CD4-positive, alpha-beta T cell treated with Interleukin-6 for 4 hours (primary cell): Measurements from ENCODE around the gene DRC1.

Experiments used
- DNase-seq: peaks from one replicate; pipeline ENCODE4 v3.0.0-alpha.2; 2020; ENCODE audit warnings: mixed read lengths

Gene DRC1

DNA sequence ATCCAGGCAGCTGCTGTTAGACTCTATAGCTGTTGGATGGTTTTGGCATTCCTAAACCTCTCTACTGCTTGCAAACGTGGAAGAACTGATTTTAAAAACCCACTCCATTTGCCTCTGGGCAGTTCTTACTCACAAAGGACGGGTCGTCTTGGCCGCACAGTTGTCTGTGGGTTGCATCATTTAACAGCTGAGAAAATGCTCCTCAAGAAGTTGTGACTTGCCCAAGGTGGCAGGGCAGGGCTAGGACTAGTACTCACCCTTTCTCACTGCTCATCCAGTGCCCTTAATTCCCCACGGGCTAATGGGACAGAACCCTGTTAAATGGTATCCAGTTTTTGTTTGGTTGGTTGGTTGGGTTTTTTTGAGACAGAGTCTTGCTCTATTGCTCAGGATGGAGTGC, 997 bp upstream of the DRC1 start:
- no peak for DNase-seq

DNA sequence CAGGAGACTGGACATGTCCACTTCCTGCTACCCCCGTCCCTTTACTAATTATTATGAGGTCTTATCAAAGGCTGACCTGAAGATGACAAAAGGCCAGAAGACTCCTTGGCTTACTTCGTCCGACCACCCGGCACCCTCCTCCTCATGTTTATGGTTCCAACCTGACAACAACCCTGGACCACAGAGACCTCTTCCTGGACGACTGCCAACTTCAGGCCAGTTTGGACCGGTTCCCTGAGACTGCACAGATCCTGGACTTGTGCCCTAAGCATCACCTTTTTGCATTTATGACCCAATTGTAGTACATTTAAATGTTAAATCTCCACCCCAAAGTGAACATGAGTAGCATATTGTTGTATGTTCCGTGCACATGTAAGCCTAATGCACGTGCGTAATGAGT, 5.8 kb downstream of the DRC1 start:
- DNase-seq, result no peak

DNA sequence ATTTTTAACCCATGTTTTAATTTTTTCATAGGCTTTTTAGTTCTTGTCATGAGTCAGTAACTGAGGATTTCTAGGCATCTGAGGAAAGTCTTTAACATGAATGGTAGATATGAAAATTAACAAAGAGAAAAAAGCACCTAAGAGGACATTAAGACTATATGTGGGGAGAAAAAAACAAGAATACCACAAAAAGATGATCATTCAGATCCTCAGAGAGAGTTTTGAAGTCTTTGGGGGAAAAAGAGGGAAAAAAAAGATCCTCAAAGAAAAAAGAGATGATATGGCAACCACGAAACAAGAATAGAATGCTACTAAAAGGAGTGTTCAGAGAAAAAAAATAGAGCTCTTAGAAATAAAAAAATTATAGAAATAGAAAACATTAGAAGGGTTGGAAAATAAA, 8.1 kb downstream of the DRC1 start:
- no peak for DNase-seq

DNA sequence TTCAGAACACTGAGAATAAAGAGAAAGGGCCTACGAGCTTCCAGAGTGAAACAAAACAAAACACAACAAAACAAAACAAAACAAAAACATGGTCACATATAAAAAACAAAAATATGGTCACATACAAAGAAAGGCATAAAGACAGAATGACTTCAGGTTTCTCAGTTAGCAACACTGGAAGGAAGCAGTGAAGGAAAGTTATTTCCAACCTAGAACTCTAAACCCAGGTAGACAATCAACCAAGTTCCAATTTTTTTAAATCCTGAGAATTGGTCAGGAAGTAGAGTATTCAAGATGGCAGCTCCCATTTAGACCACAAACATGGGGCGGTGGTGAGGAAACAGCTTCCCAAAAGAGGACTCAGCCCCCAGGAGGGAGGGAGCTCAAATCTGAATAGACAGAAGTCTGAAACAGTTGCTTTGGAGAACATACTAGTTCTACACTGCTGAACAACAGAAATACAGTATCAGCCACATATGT, 9.1 kb downstream of the DRC1 start:
- no peak for DNase-seq

DNA sequence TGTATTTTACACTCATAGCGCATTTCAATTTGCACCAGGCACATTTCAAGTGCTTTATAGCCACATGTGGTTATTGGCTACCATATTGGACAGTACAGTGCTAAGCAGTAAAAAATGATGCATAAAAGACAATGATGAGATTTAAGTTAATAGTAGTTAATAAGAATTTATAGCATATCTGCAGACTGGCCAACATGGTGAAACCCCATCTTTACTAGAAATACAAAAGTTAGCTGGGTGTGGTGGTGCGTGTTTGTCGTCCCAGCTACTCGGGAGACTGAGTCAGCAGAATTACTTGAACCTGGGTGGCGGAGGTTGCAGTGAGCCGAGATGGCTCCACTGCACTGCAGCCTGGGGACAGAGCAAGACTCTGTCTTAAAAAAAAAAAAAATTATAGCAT, 9.7 kb downstream of the DRC1 start:
- no peak for DNase-seq

DNA sequence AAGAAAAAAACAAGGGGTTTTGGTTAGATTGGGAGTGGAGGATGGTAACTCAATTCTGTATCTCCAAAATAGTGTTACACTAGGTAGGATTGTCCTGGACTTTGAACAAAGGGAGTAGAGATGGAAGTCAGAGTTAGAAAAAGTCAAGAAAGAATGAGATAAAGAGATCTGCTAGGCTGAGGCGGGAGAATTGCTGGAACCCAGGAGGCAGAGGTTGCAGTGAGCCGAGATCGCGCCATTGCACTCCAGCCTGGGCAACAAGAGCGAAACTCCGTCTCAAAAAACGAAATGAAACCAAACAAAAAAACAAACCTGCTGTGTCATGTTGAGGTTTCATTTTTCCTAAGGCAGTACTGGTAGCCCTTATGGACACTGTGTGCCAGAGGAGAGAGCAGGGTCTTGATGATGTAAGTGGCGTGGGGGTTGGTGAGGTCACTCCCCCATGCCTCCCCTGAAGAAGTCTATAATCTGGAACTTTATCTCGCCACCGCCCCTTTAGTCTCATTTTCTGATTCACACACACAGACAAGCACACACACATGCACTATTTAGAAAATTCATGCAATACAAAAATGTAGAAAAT, 10.5 kb downstream of the DRC1 start:
- no peak for DNase-seq

DNA sequence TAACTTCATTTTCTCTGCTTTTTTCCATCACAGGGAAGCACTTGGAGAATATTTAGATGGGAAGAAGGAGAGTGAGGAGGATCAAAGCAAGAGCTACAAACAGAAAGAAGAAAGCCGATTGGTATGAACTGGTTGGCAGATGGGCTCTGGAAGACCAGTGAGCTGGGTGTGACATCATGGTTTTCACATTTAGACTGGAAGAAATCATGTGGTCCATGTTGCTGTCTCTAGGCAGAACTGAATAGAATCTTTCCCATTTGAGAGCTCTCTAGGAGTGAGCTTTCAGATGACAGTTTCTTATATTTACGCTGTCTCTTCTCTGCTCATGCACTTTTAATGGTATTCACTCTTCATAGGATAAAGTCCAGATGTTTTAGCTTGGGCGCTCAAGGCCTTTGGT, 12.6 kb downstream of the DRC1 start:
- no peak for DNase-seq

DNA sequence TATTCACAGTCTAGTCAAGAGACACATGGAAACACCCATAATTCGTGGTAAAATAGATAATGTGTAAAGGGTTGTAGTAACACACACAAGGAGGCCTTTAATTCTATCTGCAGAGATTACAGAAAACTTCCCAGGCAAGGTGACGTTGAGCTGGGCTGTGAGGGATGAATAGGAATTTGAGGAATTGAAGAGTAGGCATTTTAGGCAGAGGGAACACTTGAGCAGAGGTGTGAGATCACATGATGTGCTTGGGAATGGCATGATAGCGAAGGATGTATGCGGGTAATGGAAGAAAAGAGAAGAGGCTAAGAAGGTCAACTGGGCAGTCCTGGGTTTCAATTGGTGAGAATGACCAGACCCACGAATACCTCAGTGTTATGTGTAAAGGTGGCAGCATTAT, 20.2 kb downstream of the DRC1 start:
- DNase-seq, result no peak

DNA sequence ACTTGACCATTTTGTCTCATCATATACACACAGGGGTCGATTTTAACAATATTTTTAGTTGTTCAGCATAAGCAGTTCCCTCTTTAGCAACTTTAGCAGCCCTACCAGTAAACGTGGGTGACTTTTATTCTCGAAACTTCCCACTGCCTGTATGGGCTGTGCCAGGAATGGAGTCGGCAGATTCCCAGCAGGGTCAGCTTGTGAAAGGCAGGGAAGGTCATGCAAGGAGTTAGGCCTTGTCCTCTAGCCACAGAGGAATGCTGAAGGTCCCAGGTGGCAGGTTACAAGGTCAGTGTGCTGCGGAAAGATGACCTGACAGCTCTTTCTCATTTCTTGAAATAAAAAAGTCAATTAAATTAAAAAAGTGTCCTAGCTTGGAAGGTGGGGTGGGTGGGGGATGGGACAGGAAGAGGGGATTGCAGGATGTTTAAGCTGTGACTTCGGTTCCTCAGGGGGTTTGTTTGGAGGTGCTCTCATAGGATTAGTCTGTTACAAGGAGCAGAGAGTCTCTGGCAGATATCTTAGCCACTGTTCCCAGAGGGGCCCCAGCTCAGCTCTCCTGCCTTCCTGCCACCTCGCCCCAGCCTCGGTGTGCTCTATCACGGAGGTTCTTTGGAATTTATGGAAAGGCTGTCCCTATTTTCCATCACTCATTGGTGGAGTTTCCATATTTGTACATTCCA, 21.4 kb downstream of the DRC1 start:
- no peak for DNase-seq

DNA sequence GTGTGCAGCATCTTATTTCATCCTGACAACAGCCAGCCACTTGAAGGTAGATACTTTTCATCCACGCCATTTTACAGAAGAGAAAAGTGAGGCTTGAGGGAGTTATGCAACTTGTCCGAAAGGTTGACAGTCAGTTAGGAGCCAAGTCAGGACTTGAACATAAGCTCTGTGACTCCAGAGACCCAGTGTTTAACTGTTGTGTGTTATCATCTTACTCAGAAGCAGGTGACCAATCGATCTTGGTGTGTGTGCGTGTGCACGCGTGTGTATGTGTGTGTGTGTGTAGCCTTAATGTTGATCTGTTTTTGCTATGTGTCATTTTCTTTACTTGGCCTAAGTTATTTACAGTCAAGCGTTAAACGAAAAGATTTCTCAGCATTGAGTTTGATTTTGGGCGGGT, 22.0 kb downstream of the DRC1 start:
- no peak for DNase-seq

DNA sequence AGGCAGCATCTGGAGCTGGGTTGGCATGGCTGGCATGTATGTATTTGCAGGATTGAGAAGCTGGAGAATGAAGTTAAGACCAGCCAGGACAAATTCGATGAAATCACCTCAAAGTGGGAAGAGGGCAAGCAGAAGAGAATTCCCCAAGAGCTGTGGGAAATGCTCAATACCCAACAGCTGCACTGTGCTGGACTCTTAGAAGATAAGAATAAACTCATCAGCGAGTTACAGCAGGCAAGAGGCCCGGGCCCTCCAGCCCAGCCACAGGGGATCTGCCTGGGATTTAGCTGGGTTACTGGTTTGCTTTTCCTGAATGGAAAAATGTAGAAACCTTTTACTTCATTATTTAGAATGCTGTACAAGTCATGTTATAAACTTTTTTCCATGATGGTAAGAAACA, 22.5 kb downstream of the DRC1 start:
- DNase-seq, result no peak

DNA sequence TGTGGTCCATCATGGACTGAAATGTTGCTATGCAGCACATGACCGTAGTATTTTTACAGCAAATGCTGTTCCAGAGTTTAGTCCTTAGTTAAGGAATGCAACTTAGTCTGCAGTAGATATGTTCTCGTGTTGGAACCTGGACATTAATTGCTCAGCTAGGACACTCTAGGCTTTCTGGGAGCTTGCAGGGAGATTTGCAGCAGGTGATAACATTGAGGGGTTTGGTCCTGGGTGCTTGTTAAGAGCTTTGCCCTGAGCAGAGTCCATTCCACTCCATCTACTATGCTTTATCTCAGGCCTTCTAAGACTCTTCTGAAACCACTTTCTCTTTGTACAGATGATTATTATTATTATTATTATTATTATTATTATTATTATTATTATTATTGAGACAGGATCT, 27.1 kb downstream of the DRC1 start:
- DNase-seq, result no peak

DNA sequence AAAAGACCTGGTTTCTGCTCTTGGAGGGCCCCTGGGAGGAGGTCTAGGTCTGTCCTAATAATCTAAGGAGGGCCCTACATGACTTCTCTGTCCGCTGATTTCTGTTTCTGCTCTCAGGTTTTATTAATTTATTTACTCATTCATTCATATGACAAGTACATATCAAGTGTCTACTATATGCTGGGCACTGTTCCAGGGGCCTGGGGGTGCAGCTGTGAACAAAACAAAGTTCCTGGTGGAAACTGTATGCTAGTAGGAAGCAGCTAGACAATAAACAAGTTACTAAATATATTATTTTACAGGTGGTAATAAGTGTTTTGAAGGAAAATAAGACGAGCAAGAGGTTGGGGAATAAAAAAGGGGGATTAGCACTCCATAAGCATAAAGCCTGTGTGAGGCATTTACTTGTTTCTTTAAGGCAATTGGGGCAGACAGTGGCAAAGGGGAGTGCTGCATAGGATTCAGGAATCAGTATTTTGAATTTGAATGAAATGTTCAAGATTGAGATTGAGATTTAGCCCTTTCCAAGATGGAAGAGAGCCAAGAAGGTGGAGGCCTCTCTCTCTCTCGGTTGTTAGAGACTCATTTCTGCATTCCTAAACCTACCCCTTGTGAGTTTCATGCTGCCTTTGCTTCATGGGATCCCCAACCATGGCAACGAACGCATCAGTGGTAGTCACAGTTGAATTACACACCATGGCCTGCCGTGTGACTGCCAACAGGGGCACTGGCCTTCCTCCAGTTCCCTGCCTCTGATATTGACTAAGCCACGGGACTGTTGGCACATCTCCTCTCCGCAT, 28.3 kb downstream of the DRC1 start:
- no peak for DNase-seq

DNA sequence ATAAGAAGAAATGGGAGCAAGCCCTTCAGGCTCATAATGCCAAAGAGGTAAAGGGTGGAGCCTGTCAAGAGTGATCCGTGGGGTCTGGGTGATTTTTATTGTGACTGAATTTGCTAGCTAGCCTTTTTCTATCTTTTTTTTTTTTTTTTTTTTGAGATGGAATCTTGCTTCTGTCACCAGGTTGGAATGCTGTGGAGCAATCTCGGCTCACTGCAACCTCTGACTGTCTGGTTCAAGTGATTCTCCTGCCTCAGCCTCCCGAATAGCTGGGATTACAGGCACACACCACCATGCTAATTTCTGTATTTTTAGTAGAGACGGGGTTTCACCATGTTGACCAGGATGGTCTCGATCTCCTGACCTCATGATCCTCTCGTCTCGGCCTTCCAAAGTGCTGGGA, 29.1 kb downstream of the DRC1 start:
- no peak for DNase-seq

DNA sequence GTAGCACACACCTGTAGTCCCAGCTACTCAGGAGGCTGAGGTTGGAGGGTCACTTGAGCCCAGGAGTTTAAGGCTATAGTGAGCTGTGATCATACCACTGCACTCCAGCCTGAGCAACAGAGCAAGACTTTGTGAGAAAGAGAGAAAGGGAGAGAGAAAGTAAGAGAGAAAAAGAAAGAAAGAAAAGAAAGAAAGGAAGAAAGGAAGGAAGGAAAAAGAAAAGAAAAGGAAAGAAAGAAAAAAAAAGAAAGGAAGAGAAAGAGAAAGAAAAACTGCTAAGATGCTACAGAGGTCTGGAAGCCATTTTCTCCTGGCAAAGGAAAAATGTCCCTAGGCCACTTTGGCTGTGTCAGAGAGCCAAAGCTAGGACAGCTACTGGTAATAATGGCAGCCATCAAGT, 30.6 kb downstream of the DRC1 start:
- no peak for DNase-seq

DNA sequence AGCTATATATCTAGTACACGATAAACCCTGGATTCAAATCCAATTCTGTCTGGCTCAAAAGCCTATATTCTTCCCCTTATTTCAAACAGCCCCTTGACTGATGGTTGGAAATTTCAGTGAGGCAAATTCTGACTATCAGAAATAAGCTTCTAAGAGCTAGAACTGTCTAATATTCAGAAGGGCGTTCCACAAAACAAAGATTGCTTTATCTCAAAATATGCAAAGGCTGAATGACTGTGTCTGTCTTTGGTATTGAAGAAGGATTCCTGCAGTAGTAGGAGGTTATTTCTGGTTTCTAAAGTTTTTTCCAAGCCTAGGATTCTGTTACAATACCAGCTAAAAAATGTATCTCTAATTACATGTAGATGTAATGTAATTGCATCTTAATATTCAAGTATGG, 31.1 kb downstream of the DRC1 start:
- no peak for DNase-seq

DNA sequence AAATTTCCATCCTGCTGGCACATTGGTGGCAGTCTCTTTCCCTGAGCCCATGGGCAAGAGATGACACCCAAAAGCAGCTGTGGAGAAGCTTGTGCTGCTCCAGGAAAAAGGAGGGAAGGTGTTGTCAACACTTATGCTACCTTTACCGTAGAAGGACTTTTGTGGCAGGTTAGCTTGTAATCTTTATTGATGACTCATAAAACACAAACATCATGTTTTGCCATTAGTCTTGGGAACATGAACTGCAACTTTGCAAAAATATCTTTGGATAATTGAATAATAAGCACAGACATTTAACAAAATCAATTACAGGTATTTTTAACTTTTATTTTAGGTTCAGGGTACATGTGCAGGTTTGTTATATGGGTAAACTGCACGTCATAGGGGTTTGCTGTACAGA, 33.4 kb downstream of the DRC1 start:
- no peak for DNase-seq

DNA sequence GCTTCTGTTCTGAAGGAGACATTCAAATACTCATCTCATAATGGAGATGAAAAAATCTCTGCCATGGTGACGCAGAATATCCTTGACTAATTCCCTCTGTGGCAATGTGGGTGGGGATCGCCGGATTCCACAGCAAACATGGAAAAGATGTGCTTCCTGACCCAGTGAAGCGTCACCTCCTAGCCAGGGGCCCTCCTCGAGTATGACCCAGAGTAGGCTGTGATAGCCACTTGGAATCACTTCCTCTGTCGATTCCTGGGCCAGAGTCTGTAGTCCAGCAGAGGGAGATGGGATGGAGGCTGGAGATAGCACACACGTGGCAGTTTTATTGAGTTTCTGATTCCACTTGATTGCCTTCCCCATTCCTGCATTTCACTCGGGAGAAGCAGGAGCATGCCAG, 36.8 kb downstream of the DRC1 start:
- no peak for DNase-seq

DNA sequence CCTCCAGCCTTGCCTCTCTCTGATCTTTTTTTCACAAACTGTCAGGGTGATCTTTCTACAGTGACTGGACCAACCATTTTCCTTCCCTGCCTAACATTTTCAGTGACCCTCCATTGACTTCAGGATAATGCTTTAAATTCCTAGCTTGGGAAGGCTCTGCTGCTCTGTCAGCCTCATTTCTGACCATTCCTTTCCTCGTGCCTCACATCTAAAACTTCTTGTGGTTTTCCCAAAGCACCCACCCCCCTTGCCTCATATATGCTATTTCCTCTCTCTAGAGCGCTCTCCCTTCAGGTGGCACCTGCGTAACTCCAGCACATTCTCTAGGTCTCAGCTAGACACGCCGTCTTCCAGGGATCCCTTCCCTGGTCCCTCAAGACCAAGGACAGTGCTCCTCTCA, 37.2 kb downstream of the DRC1 start:
- no peak for DNase-seq

DNA sequence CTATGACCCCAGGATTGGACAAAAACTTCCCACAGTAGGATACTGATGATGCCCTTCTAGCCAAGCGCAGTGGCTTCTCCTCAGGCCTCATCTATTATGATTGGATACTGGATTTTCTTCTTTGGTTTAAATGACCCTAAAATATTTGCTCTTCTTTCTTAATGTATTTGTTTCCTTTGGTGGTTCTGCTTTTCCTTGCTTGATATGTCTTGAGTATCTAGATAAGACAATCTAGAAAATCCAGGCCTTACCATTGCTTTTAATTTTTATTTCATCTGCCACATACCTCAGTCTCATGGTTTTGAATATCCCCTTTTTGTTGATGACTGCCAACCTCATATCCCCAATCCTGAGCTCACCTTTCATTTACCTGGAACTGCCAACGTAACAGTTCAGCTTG, 40.6 kb downstream of the DRC1 start:
- no peak for DNase-seq

DNA sequence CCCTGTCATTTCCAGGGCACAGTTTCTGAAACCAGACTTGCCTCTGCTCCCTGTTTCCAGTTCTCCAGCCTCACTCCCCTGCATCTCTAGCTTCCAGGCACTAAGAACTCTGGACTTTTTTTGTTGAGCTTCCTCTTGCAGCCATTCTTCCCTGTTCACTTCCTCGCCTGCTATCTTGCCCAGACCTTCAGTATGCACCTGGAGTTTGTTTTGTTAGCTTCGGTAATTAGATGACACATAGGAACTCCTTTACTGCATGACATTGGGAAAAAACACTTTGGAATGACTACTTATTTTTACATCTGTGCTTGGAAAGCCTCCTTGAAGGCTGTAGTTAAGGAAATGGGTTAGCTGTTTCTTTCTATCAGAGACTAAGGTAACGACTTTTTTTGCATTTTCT, 41.0 kb downstream of the DRC1 start:
- no peak for DNase-seq

DNA sequence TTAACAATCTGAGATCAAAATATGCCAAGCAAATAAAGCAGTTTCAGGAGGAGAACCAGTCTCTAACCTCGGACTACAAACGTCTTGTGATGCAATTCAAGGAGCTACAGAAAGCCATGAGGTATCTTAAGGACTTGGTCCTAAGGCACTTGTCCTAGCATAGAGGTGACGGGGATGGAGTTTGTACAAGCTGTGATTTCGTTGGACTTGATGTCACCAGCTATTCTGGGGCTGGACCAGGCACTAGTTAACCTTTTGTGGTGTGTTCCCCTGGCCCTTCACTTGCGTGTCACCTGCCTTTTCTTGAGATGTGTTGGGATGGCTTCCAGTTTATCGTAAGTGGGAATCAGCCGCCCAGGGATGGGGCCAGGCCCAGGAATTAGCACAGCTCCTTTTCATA, 42.5 kb downstream of the DRC1 start:
- no peak for DNase-seq

DNA sequence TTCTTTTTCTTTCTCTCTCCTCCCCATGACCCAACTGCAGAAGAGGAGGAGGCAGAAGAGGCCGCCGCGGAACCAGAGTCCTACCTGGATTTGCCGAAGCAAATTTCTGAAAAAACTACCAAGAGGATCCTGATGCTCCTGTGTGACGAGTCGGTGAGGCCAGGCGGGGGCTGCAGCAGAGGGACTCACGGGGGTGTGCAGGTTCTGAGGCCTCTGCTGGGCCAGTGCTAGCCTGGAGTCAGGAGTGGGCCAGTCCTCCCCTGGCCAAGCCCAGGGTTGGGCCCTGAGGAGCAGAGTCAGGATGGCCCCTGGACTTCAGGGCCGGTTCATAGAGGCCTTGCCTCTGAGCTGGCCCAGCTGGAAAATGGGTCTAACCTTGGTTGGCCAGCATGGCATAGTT, 46.9 kb downstream of the DRC1 start:
- no peak for DNase-seq

DNA sequence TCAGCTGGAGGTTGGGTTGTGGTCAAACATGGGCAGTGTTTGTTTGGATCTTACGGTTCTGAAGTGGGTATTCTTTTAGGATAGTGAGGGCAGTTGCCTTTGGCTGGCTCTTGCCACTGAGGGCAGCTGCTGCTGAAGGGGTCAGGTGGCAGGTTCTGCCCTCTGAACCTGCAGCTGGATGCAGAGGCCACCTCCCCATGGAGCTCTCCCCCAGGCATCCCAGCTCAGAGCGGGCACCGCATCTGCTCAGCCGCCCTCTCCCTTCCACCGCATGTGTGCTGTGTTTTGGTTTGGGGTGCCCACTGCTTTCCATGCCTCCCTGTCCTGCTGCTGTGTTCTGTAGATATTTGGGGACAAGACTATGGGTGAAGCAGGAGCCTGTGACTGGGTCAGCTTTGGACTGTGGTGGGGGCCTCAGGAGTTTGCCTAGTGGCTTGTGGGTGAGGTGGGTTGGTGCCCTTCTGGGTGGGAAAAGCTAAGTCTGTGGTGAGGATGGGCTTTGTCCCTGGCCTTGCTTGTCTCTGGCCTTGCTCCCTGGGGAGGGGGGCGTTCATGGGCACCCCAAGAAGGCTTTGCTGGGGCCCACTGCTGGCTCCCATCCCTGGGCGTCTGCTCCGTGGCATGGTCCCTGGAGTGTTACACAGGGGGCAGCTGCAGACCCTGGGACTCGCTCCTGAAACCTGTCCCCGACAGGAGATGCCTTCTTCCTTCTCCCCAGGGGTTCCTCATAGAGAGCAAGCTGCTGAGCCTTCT, 47.7 kb downstream of the DRC1 start:
- DNase-seq, result no peak
